Thymus (tissue), 11 donors: ENCODE data around the gene FBXL4. TPM values are rescaled to one million over a fixed set of nuclear protein-coding genes. Genes with fewer than 3 reads are reported as not detected.

Source experiments
- DNase-seq, 9 donors: peaks; one replicate each; pipeline ENCODE4 v3.0.0-alpha.2; 2013; ENCODE audit warnings: low spot score in 9 of 9, low read depth in 6 of 9, missing footprints in 1 of 9
- H3K27ac ChIP-seq, 2 donors: one replicate each; pipeline ENCODE4 v1.5.1; 2013; ENCODE audit warnings: control low read depth in 1 of 2, low read depth in 1 of 2, low read length in 1 of 2, mild to moderate bottlenecking in 1 of 2, moderate library complexity in 1 of 2
- H3K27me3 ChIP-seq, 2 donors: one replicate each; pipeline ENCODE4 v1.5.1; 2013; ENCODE audit warnings: low read length in 1 of 2; ENCODE audit not compliant: control insufficient read depth in 2 of 2, insufficient read depth in 1 of 2
- H3K36me3 ChIP-seq, 2 donors: one replicate each; pipeline ENCODE4 v1.5.1; 2013; ENCODE audit warnings: low read length in 1 of 2, mild to moderate bottlenecking in 1 of 2, moderate library complexity in 1 of 2; ENCODE audit not compliant: control insufficient read depth in 2 of 2, insufficient read depth in 2 of 2
- H3K4me1 ChIP-seq, 2 donors: one replicate each; pipeline ENCODE4 v1.5.1; 2013; ENCODE audit warnings: low read length in 2 of 2; ENCODE audit not compliant: control insufficient read depth in 2 of 2, insufficient read depth in 2 of 2
- H3K4me3 ChIP-seq, 2 donors: one replicate each; pipeline ENCODE4 v1.5.1; 2013; ENCODE audit warnings: low read length in 2 of 2, control low read depth in 1 of 2, mild to moderate bottlenecking in 1 of 2
- H3K9me3 ChIP-seq, 2 donors: one replicate each; pipeline ENCODE4 v1.5.1; 2013; ENCODE audit warnings: low read length in 1 of 2, mild to moderate bottlenecking in 1 of 2; ENCODE audit not compliant: control insufficient read depth in 2 of 2, insufficient read depth in 1 of 2
- WGBS: extraction: QIAGEN DNeasy Blood & Tissue Kit; methylation state at CpG from one replicate; pipeline ENCODE4 v1.1.7; 2013; 5-methylcytosine and 5-hydroxymethylcytosine counted together
- polyA plus RNA-seq: library from polyadenylated mRNA; stranded (reverse); fragments of 200-250 nt; gene quantifications from one replicate; pipeline ENCODE4 v1.2.3, GENCODE V29; 2013
- total RNA-seq: library from RNA; stranded (reverse); fragments of 120-200 nt; gene quantifications from one replicate; pipeline ENCODE4 v1.2.4, GENCODE V29; 2013
- donor health status: healthy.

Gene FBXL4
- total and polyA plus RNA-seq, 2 donors: 10.7 to 13.5 TPM

DNA sequence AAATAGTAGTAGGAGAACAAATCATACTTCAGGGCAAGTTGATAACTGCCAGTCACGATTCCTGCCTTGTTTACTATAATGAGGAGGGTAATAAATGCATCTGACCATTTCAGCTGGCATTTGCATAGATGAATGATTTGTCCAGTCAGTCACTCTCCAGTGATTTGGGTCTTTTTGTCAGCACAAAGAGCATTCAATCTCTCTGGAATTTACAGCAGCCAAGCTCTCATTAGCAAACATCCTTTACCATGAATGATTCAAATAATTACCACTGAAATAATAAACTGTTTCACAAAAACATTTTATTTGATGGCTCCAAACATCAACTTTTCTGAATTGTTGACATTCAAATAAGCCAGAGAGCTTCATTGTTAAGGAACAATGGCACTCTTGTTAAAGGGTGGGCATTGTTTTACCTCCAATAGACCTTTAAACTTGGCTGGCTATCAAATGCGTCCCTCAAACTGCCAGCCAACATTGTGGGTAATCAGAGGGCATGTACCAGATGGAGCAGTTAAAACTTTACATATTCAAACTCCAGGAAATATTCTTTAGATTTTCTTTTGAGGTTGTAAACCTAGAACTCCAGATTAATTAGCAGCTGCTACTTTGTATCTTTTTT is 30.0 kb upstream of the FBXL4 start:
- H3K4me1 ChIP-seq: no peaks in the 10 kb centered on the region
- H3K9me3 ChIP-seq: no peaks in the 10 kb centered on the region
- H3K36me3 ChIP-seq: no peaks in the 10 kb centered on the region
- no peaks in the 10 kb centered on the region for H3K27me3 ChIP-seq
- no peak overlapping the region for H3K4me3 ChIP-seq
- no peak for DNase-seq
- 97% methylated on average over 2 of the region's 2 CpGs for WGBS
- H3K27ac ChIP-seq: no peak overlapping the region

DNA sequence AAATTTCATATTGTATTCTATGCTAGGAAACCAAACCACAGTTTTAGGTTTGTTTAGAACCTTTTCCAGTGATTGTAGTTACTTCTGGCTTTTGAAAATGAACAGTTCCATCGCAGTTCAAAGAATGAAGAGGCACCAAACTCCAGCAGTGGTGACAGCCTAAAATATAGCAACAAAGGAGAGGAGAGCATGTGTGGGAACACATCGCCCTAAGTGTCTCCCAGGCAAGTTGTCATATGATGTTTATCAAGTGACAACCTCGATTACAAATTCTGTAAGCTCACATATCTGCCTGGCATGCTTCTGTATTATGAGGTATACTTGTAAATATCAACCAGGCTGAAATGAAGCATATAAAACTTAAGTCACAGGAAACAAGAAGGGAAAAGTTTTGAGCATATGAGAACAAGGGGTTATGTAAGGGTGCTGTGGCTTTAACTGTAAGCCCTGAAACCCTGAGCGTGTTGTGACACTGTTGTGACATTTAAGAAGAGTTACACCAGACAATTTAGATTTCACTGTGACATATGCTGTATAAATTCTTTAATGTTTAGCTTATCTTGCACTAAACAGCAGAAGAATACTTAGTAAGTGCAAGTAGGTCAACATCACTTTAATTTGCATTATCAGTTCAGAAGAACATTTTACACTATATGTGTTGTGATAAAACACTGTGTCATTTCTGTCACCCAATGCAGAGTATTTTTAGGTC is 29.1 kb upstream of the FBXL4 start:
- 88% methylated on average over 4 of the region's 4 CpGs for WGBS
- Histone ChIP-seq H3K9me3 (no peaks in the 10 kb centered on the region), H3K27ac (no peak overlapping the region)

DNA sequence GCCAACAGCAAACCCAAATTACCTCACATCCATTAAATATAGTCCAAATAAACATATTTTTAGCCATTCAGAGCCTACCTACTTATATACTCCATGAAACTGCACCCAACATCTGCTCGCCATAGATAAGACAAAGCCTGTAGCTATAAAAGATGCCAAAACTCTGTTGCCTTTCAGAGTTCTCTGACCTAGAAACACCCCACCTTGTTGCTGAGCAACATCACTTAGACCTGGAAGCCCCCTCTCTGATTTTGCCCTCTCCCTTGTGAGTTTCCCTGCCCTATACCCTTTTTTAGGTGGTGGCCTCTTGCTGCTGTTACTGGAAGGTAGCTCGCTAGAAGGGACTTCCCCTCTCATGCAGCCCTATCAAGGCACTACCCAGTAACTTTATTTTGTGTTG is 27.7 kb upstream of the FBXL4 start:
- 96% methylated on average over 2 of the region's 2 CpGs for WGBS
- no peaks in the 10 kb centered on the region for H3K4me1 ChIP-seq
- H3K27ac ChIP-seq: no peak overlapping the region
- H3K36me3 ChIP-seq: no peaks in the 10 kb centered on the region
- H3K9me3 ChIP-seq: no peaks in the 10 kb centered on the region
- no peak for DNase-seq
- H3K4me3 ChIP-seq: no peak overlapping the region
- H3K27me3 ChIP-seq: no peaks in the 10 kb centered on the region

More for the DNA sequence above, 29.1 kb upstream of the FBXL4 start:
- no peaks in the 10 kb centered on the region for H3K27me3 ChIP-seq
- no peak for DNase-seq
- no peak overlapping the region for H3K4me3 ChIP-seq
- no peaks in the 10 kb centered on the region for H3K36me3 ChIP-seq
- no peaks in the 10 kb centered on the region for H3K4me1 ChIP-seq

DNA sequence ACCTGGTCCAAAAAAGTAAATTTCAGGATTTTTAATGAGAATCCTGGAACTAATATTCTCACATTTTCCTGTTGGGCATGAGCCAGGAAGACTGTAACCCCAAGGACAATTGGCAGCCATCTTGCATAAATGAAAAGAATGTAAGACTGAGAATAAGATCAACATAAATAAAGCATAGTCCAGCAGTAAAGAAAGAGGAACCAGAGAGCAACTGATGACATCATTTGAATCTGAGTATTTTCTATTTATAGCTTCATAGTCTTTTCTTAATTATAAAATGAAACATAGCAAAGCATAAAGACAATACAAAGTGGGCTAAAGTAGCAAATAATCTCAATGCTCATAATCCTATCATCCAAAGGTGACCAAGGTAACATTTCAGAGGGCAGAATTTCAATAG is 26.6 kb upstream of the FBXL4 start:
- DNase-seq: no peak
- H3K27ac ChIP-seq: no peak overlapping the region
- no peaks in the 10 kb centered on the region for H3K4me1 ChIP-seq
- H3K36me3 ChIP-seq: no peaks in the 10 kb centered on the region
- H3K9me3 ChIP-seq: no peaks in the 10 kb centered on the region
- H3K4me3 ChIP-seq: no peak overlapping the region
- no peaks in the 10 kb centered on the region for H3K27me3 ChIP-seq

DNA sequence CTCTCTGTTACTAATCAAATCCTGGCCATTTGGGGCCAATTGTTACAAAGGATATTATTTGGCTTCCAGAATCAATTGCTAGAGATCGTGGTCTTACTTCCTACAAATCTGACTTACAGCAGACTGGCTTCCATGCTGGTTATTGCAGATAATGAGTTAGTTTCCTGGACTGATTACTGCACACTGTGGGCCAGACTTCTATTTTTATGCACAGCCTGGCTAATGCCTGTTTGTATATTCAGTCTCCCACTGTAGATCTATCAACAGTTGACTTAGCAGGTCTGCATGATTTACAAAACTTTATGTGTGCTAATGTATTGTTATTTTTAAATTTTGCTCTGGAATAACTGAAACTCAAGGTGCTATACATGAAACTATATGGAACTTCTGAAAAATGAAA is 25.8 kb upstream of the FBXL4 start:
- H3K36me3 ChIP-seq: no peaks in the 10 kb centered on the region
- H3K27me3 ChIP-seq: no peaks in the 10 kb centered on the region
- H3K4me1 ChIP-seq: no peaks in the 10 kb centered on the region
- H3K4me3 ChIP-seq: no peak overlapping the region
- 93% methylated on average over 1 of the region's 1 CpG for WGBS
- no peak overlapping the region for H3K27ac ChIP-seq
- no peaks in the 10 kb centered on the region for H3K9me3 ChIP-seq
- no peak for DNase-seq

DNA sequence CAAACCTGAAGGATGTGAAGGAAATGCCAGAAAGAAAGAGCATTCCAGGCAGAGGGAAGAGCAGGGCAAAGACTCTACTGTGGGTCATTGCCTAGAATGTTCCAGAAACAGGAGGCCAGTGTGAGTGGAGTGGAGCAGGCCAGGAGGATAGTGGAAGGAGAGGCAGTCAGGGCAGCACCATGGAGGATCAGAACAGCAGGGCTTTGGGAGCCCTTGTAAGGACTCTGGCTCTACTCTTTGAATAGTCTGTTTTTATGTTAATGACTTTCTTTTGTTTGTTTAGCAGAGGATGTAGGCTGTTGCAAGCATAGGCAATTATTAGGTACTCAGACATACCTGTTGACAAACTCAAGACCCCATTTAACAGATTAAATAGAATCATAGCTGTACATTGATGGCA is 23.6 kb upstream of the FBXL4 start:
- Histone ChIP-seq H3K9me3 (peaks cover 0 to 2% of the 10 kb centered on the region in 2 donors), H3K4me1 (no peaks in the 10 kb centered on the region), H3K27me3 (no peaks in the 10 kb centered on the region), H3K4me3 (no peak overlapping the region), H3K27ac (no peak overlapping the region), H3K36me3 (no peaks in the 10 kb centered on the region)
- no peak for DNase-seq

DNA sequence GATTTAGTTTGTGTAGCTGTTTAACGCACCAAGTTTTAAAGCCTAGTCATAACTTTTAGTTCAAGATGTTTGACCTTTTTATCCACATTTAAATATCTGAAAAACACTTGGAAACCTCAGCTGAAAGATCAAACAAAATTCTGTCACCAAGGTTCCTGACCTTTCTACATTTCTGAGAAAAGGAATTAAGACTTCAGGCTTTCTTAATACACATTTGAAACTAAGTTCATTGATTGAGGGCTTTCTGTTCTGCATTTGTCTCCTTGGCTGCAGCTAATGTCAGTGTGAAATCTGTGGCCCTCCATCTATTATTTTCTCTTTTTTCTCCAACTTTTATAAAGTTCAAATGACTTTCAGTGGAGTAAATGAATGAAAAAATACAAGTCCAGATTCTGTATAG is 22.7 kb upstream of the FBXL4 start:
- H3K27me3 ChIP-seq: no peaks in the 10 kb centered on the region
- no peak overlapping the region for H3K27ac ChIP-seq
- H3K4me1 ChIP-seq: no peaks in the 10 kb centered on the region
- H3K36me3 ChIP-seq: no peaks in the 10 kb centered on the region
- peaks cover 0 to 2% of the 10 kb centered on the region in 2 donors for H3K9me3 ChIP-seq
- 97% methylated on average over 1 of the region's 1 CpG for WGBS
- H3K4me3 ChIP-seq: no peak overlapping the region
- no peak for DNase-seq

DNA sequence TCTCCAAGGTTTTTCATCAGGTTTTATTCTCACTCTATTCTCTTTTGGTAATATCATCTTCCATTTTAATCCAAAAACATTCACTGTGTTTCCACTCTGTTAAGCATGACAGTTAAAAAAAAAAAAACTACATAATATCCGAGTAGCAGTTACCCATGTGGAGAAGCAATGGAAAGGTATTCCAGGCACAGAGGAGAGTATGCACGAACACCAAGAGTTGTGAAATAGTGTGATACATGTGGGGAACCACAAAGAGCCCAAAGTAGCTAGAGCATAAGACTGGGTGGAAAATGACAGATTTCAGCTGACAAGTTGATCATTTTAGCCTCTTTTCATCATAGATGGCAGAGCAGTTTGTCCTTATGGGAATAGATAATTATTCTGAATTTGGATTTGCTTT is 19.9 kb upstream of the FBXL4 start:
- Histone ChIP-seq H3K27ac (no peak overlapping the region), H3K9me3 (peaks cover 0 to 2% of the 10 kb centered on the region in 2 donors), H3K4me1 (no peaks in the 10 kb centered on the region), H3K36me3 (no peaks in the 10 kb centered on the region), H3K27me3 (no peaks in the 10 kb centered on the region), H3K4me3 (no peak overlapping the region)
- WGBS: 94% methylated on average over 2 of the region's 2 CpGs
- DNase-seq: no peak

DNA sequence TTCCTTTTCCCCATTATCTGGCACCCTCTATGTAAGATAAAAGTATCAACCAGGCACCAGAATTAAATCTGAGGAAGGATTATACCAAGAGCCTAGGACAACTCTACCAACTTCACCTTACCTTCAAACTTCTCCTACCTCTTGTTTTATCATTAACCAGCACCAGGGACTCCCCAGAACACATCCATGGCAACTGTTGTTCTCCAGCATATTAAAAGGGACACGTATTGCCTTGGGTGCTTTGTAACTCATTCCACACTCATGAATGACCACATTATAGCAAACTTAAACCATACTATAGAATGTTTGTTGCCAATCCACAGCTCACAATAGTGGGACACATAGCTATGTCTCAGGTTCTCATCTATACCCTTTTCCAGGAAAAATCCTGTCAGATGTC is 11.9 kb upstream of the FBXL4 start:
- H3K9me3 ChIP-seq: no peaks in the 10 kb centered on the region
- no peak for DNase-seq
- H3K36me3 ChIP-seq: no peaks in the 10 kb centered on the region
- H3K27me3 ChIP-seq: no peaks in the 10 kb centered on the region
- no peaks in the 10 kb centered on the region for H3K4me1 ChIP-seq
- WGBS: 94% methylated on average over 1 of the region's 1 CpG
- H3K4me3 ChIP-seq: no peak overlapping the region
- H3K27ac ChIP-seq: no peak overlapping the region
